ENCODE results near the gene SPHK2. TPM values are rescaled to one million over a fixed set of nuclear protein-coding genes. Genes with fewer than 3 reads are reported as not detected.

SPHK2 gene
- total RNA-seq, 6 donors from 2014 or later: 9.1 to 50.3 (median 26.8) TPM

DNA sequence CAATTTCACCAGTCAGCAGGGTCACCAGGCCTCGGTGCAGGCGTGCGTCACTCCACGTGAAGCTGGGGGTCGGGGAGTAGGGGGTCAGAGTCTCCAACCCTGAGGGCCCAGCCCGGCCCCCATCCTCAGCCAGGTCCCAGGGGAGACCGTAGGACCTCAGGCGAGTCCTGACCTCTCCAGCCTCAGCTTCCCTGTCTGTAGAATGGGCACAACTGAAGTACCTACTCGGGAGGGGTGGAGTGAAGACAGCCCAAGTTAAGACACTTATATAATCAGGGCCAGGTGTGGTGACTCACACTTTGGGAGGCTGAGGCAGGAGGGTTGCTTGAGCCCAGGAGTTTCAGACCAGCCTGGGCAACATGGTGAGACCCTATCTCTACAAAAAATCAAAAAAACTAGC is 15.5 kb upstream of the SPHK2 start:
- no peaks in the 10 kb centered on the region for H3K9me3 ChIP-seq
- no peak for ATAC-seq (ENCODE audit: low FRiP score in 2 of 2)

DNA sequence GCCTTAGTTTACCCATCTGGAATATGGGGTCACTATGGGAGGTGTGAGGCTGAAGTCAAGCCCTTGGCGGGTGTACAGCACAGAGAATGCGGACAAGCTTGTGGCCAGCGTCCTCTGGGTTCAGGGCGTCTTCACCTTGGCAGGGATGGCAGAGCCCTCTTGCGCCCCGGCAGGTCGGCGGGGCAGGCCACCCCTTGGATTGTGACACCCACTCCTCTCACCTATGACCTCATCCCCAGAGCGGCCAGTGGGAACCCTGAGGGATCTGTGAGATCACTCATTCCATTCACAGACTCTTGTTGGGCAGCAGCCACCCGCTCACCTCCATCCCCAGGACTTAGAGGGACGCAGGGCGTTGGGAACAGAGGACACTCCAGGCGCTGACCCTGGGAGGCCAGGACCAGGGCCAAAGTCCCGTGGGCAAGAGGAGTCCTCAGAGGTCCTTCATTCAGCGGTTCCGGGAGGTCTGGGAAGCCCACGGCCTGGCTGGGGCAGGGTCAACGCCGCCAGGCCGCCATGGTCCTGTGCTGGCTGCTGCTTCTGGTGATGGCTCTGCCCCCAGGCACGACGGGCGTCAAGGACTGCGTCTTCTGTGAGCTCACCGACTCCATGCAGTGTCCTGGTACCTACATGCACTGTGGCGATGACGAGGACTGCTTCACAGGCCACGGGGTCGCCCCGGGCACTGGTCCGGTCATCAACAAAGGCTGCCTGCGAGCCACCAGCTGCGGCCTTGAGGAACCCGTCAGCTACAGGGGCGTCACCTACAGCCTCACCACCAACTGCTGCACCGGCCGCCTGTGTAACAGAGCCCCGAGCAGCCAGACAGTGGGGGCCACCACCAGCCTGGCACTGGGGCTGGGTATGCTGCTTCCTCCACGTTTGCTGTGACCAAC is 12.6 kb upstream of the SPHK2 start, which contains the start of gene SPACA4:
TSS of gene SPACA4 (plus strand) at position 280 of the 896 bp plus-strand sequence. CDS start at position 517, 237 bp downstream.
- peak in 1 of 2 donors; percentile 79 for DNase-seq
- TF ChIP-seq POLR2A (IDR thresholded peaks at IDR 0.05) (no peak), EP300 (IDR thresholded peaks at IDR 0.05) (no peak)

More for the DNA sequence above, 15.5 kb upstream of the SPHK2 start:
- Histone ChIP-seq H3K4me3 (no peak overlapping the region), H3K27me3 (no peaks in the 10 kb centered on the region), H3K4me1 (no peaks in the 10 kb centered on the region), H3K27ac (no peak overlapping the region), H3K36me3 (no peaks in the 10 kb centered on the region)
- no peak for DNase-seq
- WGBS, 2 donors: 87 to 93% methylated on average over 6 to 8 of the region's 9 CpGs
- TF ChIP-seq POLR2AphosphoS5 (IDR thresholded peaks at IDR 0.05) (no peak), EP300 (IDR thresholded peaks at IDR 0.05) (no peak), POLR2A (IDR thresholded peaks at IDR 0.05) (no peak)
- TF ChIP-seq, protein P1, sequence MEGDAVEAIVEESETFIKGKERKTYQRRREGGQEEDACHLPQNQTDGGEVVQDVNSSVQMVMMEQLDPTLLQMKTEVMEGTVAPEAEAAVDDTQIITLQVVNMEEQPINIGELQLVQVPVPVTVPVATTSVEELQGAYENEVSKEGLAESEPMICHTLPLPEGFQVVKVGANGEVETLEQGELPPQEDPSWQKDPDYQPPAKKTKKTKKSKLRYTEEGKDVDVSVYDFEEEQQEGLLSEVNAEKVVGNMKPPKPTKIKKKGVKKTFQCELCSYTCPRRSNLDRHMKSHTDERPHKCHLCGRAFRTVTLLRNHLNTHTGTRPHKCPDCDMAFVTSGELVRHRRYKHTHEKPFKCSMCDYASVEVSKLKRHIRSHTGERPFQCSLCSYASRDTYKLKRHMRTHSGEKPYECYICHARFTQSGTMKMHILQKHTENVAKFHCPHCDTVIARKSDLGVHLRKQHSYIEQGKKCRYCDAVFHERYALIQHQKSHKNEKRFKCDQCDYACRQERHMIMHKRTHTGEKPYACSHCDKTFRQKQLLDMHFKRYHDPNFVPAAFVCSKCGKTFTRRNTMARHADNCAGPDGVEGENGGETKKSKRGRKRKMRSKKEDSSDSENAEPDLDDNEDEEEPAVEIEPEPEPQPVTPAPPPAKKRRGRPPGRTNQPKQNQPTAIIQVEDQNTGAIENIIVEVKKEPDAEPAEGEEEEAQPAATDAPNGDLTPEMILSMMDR (IDR thresholded peaks at IDR 0.05): no peak

DNA sequence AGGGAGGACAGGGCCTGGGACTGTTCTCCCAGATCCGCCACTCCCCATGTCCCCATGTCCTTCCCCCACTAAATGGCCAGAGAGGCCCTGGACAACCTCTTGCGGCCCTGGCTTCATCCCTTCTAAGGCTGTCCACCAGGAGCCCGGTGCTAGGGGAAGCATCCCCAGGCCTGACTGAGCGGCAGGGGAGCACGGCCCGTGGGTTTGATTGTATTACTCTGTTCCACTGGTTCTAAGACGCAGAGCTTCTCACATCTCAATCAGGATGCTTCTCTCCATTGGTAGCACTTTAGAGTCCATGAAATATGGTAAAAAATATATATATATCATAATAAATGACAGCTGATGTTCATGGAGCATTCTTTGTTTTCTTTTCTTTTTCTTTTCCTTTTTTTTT is 11.9 kb upstream of the SPHK2 start:
- WGBS, 2 donors: 90 to 91% methylated on average over 4 to 7 of the region's 7 CpGs

More for the DNA sequence above, 12.6 kb upstream of the SPHK2 start, which contains the start of gene SPACA4:
- Histone ChIP-seq H3K9me3 (no peaks in the 10 kb centered on the region), H3K4me1 (no peaks in the 10 kb centered on the region), H3K27me3 (no peaks in the 10 kb centered on the region), H3K4me3 (no peak within 1 kb of the TSS), H3K36me3 (no peaks in the 10 kb centered on the region), H3K27ac (no peak within 1 kb of the TSS)
- WGBS, 2 donors: 91 to 92% methylated on average over 14 to 31 of the region's 39 CpGs
- ATAC-seq (ENCODE audit: low FRiP score in 2 of 2): peak in 1 of 2 donors; percentile 36

DNA sequence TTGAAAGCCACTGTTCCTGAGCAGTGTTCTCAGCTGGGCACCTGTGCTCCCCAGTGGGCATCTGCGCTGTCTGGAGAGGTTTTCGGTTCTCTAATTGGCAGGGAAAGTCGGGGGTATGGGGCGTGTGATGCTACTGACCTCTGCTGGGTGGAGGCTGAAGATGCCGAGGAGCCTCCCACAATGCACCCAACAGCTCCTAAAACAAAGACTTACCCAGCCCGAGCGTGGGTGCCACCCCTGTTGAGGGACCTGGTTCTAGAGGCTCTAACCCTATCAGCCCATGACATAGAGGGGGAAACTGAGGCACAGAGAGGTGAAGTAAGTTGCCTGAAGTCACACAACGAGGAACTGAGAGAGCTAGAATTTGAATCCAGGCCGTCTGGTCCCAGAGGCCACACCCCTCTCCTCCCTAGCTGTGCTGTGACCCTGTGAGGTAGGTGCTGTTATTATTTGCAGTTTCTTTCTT is 10.5 kb upstream of the SPHK2 start:
- Histone ChIP-seq H3K36me3 (no peaks in the 10 kb centered on the region), H3K4me1 (peaks cover 0 to 9% (median 4%) of the 10 kb centered on the region in 4 donors), H3K9me3 (no peaks in the 10 kb centered on the region), H3K4me3 (no peak overlapping the region), H3K27ac (no peak overlapping the region), H3K27me3 (no peaks in the 10 kb centered on the region)
- DNase-seq: no peak
- 32 to 42% methylated on average over 6 to 8 of the region's 9 CpGs for WGBS, 2 donors
- peak in 1 of 2 donors; percentile 60 for ATAC-seq (ENCODE audit: low FRiP score in 2 of 2)
- no peak for TF ChIP-seq EP300 (IDR thresholded peaks at IDR 0.05)
- TF ChIP-seq, protein P1 (IDR thresholded peaks at IDR 0.05): peak in 3 of 6 experiments; percentile 20 to 35 (median 23)

More for the DNA sequence above, 11.9 kb upstream of the SPHK2 start:
- TF ChIP-seq POLR2A (IDR thresholded peaks at IDR 0.05) (no peak), EP300 (IDR thresholded peaks at IDR 0.05) (no peak), POLR2AphosphoS5 (IDR thresholded peaks at IDR 0.05) (no peak)
- TF ChIP-seq, protein P1 (IDR thresholded peaks at IDR 0.05): no peak
- DNase-seq (peak in 1 of 2 donors; percentile 51), ATAC-seq (ENCODE audit: low FRiP score in 2 of 2) (no peak)
- Histone ChIP-seq H3K36me3 (no peaks in the 10 kb centered on the region), H3K27me3 (no peaks in the 10 kb centered on the region), H3K9me3 (no peaks in the 10 kb centered on the region), H3K27ac (no peak overlapping the region), H3K4me3 (no peak overlapping the region), H3K4me1 (no peaks in the 10 kb centered on the region)

DNA sequence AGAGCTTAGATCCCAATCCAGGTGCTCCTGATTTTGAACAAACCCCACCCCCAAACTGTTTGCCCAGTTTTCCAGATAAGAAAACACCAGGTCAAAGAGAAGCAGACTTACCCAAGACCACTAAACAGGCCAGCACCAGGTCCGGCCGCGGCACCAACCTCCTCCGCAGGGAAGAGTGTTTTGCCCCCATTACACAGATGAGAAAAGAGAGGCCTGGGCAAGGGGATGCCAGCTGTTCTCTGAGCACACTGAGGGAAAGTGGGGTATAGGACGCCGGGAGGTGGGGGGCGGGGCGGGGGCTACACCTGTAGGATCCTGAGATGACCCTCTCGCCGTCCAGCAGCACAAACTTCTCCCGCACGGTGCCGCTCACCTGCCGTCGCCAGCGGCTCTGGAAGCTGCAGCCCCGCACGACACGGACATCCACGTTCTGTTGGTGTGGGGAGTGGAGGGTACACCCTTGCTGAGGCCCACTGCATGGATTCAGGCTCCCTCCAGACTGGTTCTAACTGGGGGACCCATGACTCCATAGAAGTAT is 9.7 kb upstream of the SPHK2 start:
- H3K9me3 ChIP-seq: no peaks in the 10 kb centered on the region
- no peak overlapping the region for H3K27ac ChIP-seq
- peaks cover 0 to 1% (median under 1%) of the 10 kb centered on the region in 4 donors for H3K36me3 ChIP-seq
- peaks cover 0 to 12% (median 6%) of the 10 kb centered on the region in 4 donors for H3K4me1 ChIP-seq
- WGBS, 2 donors: 93% methylated on average over 20 of the region's 20 CpGs
- TF ChIP-seq POLR2AphosphoS5 (IDR thresholded peaks at IDR 0.05): no peak
- TF ChIP-seq, protein P1 (IDR thresholded peaks at IDR 0.05): no peak
- no peak for TF ChIP-seq POLR2A (IDR thresholded peaks at IDR 0.05)
- TF ChIP-seq EP300 (IDR thresholded peaks at IDR 0.05): no peak
- ATAC-seq (ENCODE audit: low FRiP score in 2 of 2) (no peak), DNase-seq (peak in 1 of 2 donors; percentile 79)
- no peak overlapping the region for H3K4me3 ChIP-seq
- no peaks in the 10 kb centered on the region for H3K27me3 ChIP-seq

Data from upper lobe of left lung (tissue), 6 donors.